ENCODE measurements around the gene AURKB.
"Not testable (repeated sequence)": the region's sequence is repeated elsewhere in the genome, so short reads cannot be mapped to it uniquely, and the experiment has no call there.

The AURKB gene

GRCh38 chr17:8209907-8210760, at the start of gene AURKB:
Gene AURKB (minus strand): TSS chr17:8210575. CDS start chr17:8210224, 351 bp downstream.
- DNase-seq (ENCODE audit: low spot score), result peak; percentile 97

GRCh38 chr17:8257801-8258200, 47.4 kb upstream of the AURKB start:
- no peak for DNase-seq (ENCODE audit: low spot score)

- DNase-seq (ENCODE audit: low spot score), result no peak
Observed at GRCh38 chr17:8256691-8257090, 46.3 kb upstream of the AURKB start.

GRCh38 chr17:8256291-8256690, 45.9 kb upstream of the AURKB start:
- DNase-seq (ENCODE audit: low spot score), result no peak

- no peak for DNase-seq (ENCODE audit: low spot score)
Observed at GRCh38 chr17:8255499-8255898, 45.1 kb upstream of the AURKB start.

GRCh38 chr17:8254881-8255280, 44.5 kb upstream of the AURKB start:
- DNase-seq (ENCODE audit: low spot score), result no peak

- no peak for DNase-seq (ENCODE audit: low spot score)
Observed at GRCh38 chr17:8253801-8254200, 43.4 kb upstream of the AURKB start.

GRCh38 chr17:8251411-8251810, 41.0 kb upstream of the AURKB start:
- DNase-seq (ENCODE audit: low spot score), result not testable (repeated sequence)

- DNase-seq (ENCODE audit: low spot score), result no peak
Observed at GRCh38 chr17:8249621-8250500, 39.5 kb upstream of the AURKB start.

- peak; percentile 95 for DNase-seq (ENCODE audit: low spot score)
Observed at GRCh38 chr17:8248751-8249607, 38.6 kb upstream of the AURKB start, which contains the start of gene PFAS. Gene PFAS (plus strand): TSS chr17:8249289. CDS start chr17:8253938, 4,649 bp downstream.

GRCh38 chr17:8244768-8245167, 34.4 kb upstream of the AURKB start:
- DNase-seq (ENCODE audit: low spot score), result no peak

GRCh38 chr17:8243827-8244226, 33.5 kb upstream of the AURKB start:
- DNase-seq (ENCODE audit: low spot score), result no peak

- DNase-seq (ENCODE audit: low spot score), result no peak
Observed at GRCh38 chr17:8237886-8238285, 27.5 kb upstream of the AURKB start.

- no peak for DNase-seq (ENCODE audit: low spot score)
Observed at GRCh38 chr17:8237175-8237574, 26.8 kb upstream of the AURKB start.

- DNase-seq (ENCODE audit: low spot score), result no peak
Observed at GRCh38 chr17:8235676-8236075, 25.3 kb upstream of the AURKB start.

GRCh38 chr17:8234361-8235270, 24.2 kb upstream of the AURKB start:
- no peak for DNase-seq (ENCODE audit: low spot score)

- no peak for DNase-seq (ENCODE audit: low spot score)
Observed at GRCh38 chr17:8231701-8232100, 21.3 kb upstream of the AURKB start.

- DNase-seq (ENCODE audit: low spot score), result no peak
Observed at GRCh38 chr17:8227238-8227581, 16.8 kb upstream of the AURKB start.

- DNase-seq (ENCODE audit: low spot score), result peak; percentile 74
Observed at GRCh38 chr17:8226536-8227237, 16.3 kb upstream of the AURKB start.

- peak; percentile 30 for DNase-seq (ENCODE audit: low spot score)
Observed at GRCh38 chr17:8225813-8226535, 15.6 kb upstream of the AURKB start.
